Stimulated activated CD4-positive, alpha-beta T cell treated with anti-CD3 and anti-CD28 coated beads, Interleukin-12 subunit alpha, Interleukin-12 subunit beta, amount 100 ng/mL, for 24 hours (primary cell): ENCODE results near the gene ENDOU.

Experiments used
- DNase-seq, 2 experiments: peaks; one replicate each; pipeline ENCODE4 v3.0.0-alpha.2; 2020; ENCODE audit warnings: low read depth in 2 of 2

ENDOU gene

DNA sequence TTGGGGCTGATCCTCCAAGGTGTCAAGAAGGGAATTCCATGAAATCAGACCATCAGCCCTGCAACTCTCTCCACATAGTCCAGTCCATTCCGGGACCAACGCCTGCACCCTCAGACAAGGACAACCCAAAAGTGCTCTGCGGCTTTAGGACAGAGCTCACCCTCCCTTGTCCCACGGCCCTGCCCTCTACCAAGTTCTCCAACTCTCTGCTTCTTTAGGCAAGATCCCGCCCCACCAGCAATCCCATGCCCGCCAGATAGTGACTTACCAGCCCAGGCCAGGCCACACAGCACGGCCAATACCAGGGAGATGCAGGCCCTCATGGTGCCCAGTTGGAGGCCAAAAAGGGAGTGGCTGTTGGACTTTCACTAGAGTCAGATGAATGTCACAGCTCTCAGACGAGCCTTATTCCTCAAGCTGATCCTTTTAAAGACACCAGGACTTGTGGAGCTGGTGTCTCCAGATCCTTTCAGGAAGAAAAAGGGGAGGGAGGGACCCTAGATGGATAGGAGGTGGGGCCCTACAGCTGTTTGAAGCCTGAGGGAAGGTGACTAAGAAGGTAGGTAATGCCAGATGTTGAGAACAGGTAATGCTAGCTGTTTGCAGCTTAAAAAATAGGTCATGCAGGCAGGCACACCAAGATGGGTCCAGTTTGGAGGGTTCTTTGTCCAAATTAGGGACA lies at the start of gene ENDOU:
Gene ENDOU, minus strand, starts transcription at position 400 of the 682 bp plus-strand sequence. Its CDS starts 77 bp downstream, at position 323.
- DNase-seq = no peak

- no peak for DNase-seq
Measured at GRCh38 chr12:47774663-47775062, 49.4 kb upstream of the ENDOU start.

DNA sequence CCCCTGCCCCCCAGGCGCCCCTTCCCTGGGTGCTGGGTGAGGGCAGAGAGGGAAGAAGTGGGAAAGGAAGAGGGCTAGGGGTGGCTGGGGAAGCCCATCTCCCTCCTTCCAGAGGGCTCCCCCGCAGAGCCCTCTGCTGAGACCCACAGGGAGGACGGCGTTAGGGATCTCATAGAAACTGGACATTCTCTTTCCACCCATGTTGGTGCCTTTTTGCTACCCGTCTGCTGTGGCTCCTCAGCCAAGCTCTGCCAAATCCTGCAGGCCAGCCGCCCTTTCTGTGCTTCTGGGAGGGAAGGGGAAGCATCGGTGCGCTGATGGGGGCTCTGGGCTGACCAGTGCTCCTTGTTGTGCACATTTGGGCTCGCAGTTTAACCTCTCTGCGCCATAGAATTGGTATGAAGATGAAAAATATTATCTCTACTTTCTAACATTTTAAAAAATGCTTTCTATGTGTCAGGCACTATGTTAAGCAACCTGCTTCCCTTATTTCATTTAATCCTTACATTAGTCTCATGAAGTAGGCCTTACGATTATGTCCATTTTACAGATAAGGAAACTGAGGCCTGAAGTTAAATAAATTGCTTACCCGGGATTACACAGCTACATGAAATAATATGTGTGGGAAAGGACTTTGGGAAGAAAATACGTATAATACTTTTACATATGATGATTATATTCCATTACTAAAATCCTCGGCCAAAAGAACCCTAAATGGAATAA lies 48.7 kb upstream of the ENDOU start:
- DNase-seq = no peak

GRCh38 chr12:47773062-47773857 lies 48.0 kb upstream of the ENDOU start, which contains the start of gene SLC48A1:
TSS of gene SLC48A1 (plus strand) at chr12:47773238. CDS start at chr12:47773305, 67 bp downstream.
- peak; percentile 47 to 65 for DNase-seq

GRCh38 chr12:47772738-47773061 lies 47.4 kb upstream of the ENDOU start:
- no peak for DNase-seq

DNA sequence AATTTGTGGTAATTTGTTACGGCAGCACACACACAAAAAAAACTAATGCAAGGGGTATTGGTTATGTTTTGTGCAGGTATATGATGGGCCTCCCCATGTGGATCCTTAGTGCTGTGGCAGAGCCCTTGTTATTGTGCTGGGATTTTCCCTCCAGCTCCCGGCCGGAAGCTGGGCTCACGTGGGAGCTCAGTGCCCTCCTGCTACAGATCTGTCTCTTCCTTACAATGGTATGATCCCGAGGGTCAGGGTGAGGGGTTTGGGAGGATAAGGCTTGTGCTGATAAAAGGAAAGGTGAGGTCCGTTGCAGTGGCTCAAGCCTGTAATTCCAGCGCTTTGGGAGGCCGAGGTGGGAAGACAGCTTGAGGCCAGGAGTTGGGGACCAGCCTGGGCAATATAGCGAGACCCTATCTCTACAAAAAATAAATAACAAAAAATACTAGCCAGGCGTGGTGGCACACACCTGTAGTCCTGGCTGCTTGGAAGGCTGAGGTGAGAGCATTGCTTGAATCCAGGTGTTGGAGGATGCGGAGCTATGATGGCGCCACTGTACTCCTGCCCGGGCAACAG lies 46.9 kb upstream of the ENDOU start:
- no peak for DNase-seq

GRCh38 chr12:47771304-47771703 lies 46.0 kb upstream of the ENDOU start:
- no peak for DNase-seq

DNA sequence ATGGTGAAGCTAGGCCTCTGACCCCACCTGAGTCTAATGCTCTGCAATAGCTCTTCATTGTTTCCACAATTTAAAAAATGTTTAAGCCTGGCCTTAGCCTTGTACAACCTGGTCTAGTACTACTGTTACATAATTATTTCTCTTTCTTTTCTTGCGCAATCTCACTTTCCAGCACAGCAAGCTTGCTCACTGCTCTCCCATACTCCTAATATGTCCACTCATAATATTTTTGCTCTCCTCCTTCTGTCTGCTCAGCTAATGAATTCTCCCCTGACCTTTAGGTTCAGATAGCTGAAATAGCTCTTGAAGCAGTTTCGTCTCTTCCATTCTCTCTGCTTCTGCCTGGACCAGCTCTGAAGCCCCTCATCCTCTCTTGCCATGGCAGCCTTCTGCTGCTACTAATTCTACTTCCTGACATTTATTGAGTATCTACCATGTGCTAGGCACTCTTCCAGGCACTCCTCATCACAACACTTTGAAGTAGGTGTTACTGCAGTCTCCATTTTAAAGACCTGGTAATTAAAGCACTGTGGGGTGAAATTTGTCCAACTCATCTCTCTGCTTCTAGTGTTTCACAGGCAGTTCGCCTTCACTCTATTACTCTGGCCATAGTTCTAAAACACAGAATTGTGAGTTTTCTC lies 44.9 kb upstream of the ENDOU start:
- no peak for DNase-seq

- no peak for DNase-seq
Measured at GRCh38 chr12:47769234-47770085, 44.2 kb upstream of the ENDOU start.

DNA sequence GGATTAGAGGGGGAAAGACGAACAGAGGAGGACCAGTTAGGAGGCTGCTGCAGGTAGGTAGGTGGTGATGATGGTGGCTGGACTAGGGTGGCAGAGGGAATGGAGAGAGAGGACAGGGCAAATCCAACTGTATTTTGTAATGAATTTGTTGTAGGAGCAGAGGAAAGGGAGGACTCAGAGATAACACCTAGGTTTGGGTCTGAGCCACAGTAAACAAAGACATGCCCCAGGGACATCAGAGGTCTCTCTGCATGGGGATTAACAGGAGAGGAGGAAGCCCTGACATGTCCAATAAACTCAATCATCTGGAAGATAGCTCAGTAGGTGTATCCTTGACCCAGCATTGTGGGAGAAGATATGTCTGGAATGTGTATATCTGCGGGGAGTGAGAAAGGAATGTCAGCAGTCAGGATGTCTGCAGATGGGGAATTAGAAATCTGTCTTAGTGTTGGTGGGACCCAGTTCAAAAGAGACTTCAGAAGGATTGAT lies 43.1 kb upstream of the ENDOU start:
- DNase-seq = no peak

DNA sequence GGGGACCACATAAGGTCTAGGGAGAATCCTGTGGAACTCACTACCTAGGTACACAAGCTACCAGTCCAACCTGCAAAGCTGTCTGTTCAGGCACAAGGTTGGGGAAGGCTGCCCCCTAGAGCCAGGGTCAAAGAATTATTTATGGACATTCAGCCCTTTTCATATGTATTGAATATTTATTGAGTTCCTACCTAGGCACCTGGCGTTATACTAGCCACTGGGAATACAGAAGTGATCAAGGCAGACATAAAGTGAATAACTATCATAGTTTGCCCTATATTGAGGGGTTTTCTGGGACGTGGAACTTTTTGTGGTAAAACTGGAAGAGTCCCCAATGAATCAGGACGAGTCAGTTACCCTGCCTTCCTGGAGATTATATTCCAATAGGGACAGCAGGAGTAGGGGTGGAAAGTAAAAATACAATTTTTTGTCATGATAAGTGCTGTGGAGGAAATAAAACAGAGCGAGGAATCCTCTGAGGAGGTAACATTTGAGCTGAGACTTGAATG lies 42.0 kb upstream of the ENDOU start:
- peak; percentile 46 to 66 for DNase-seq

DNA sequence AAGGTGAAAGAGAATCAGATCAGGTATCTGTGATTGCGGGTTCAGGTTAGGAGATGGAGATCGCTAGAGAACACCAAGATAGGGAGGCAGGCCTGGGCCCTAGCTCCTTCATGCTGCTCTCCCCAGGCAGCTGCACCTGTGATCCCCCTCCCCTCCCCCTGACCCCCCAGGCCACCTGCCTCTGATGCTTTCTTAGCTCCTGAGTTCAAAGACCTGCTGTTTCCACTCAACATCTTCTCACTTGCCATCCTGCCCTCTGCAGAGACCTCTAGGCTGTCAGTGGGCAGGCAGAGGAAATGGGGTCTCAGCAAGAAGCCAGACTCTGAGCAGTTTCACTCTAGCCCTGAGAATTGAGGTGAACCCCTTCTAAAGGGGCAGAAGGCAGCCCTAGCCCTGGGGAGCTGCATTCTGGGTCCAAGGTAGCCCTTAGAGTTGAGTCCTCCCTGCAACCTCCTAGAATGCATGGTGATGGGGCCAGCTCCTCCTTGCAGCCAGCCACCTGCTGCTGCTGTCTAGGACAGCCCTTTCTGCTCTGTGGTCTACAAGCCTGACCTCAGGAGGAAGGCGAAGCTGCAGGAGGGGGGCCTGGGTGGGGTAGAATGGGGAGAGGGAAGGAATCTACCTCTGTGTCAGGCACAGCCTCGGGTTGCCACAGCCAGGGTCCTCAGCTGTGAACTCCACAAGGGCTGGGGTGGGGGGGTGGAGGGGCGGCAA lies 41.4 kb upstream of the ENDOU start:
- DNase-seq = no peak

GRCh38 chr12:47763481-47764346 lies 38.4 kb upstream of the ENDOU start:
- no peak for DNase-seq

DNA sequence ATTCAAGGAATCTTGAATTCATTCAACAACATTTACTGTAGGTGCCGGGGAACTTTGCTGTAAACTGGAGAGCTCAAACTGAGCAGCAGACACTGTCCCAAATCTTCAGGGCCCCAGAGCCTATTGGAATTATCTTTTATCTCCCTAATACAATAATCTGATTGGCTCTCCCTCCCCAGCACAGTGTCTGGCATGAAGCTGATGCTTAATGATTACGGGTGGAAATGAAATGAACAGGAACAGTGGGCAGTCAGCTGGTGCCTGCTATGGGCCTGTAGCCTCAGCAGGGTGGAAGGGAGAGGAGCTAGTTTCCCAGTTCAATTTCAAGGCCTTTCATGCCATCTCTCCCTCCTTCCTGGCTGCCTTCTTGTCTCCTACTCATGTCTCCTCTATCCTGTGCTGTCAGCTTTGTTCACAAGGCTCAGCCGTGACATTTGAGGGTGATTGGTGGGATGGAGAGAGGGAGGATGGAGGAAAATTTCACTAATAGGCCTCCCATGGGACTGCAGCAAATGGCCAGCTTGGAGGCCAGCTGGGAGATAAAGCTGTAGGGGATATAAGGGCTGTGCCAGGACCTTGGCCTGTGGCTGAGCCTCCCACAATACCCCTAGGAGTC lies 37.7 kb upstream of the ENDOU start:
- DNase-seq = no peak

DNA sequence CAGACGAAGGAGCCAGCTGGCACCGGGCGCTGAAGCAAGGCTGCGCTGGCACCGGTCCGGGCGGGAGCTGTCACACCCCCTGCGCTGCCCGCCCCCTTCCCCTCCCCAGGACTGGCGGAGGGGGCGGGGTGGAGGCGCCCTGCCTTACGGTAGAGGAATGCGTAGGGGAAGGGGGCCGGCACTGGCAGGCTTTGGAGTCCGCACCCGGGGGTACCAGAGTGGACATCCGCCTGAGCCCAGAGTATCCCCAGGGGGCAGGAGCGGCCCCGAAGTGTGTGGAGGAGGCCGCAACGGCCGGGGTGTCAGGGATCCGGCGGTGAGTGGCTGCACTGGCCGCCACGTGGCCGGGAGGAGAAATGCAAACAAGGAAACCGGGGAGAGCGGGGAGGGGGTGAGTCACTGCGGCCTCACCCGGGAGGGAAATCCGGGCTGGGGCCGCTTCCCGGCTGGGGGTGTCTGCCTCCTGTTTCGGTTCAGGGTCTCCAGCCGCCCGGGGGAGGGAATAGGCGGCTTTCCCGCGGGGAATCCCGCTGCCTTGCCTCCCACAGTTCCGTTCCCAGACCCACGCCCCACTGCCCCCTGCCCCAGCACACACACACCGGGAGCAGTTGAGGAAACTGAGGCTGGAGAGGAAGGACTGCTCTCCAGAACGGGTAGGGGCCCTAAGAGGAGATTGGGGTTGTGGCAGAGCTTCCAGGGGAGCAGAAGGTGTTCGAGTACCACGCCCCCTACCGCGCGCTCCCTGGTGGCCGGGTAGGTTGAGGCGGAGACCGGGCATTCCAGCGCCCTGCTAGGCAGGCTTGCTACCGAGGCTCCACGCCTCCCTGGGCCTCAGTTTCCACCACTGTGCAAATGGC lies 33.8 kb upstream of the ENDOU start, which contains the start of gene RAPGEF3:
Gene RAPGEF3, minus strand, starts transcription at position 47 of the 857 bp plus-strand sequence. CDS start 324 bp downstream, outside the sequence.
- peak; percentile 44 to 69 for DNase-seq

DNA sequence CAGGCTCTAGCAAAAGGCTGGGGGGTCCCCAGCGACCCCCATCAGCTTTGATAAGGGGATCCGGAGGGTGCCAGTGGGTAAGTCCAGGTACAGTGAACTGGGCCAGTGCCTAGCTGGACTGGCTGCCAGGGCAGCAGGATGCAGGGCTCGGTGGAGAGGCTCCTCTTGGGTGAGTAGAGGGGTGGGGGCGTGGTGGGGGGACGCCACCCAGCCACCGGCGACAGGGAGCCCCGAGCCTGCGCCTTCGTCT lies 33.2 kb upstream of the ENDOU start:
- DNase-seq = no peak

DNA sequence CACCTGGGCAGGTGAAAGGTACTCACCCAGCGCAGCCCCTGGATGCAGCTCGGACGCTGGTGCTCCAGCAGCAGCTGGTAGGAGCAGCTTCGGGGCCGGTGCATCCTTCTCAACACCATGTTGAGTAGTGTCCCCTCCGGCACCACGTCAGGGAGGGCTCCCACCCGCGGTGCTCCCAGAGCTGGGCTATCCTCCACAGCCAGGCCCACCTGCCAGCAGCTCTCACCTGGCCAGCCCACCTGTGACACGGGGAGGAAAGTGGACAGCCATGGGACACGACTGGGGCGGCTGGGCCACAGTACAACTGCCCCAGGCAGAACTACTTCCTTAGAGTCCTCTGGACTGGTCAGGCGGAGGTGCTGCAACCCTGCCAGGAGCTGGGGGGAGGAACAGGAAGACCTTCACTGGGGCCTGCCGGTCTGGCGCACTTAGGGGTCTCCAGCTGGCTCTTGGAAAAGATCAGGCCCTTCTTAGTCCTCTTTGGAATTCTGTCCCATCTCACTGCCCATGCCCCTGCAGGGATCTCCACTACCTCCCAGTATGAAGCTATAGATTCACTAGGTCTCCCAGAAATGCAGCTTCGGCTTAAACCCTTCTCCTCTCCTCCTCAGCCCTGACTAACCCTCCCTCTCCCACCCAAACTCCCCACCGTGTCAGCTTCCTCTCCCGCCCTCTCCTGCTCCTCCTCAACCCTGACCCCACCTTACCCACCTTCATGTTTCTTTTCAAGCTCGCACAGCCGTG lies 32.7 kb upstream of the ENDOU start:
- no peak for DNase-seq
